Glomerular visceral epithelial cell (primary cell): ENCODE results near the gene PIAS1.
A peak's percentile ranks its signal among the peaks of the same experiment; 100 is the strongest.

Source experiments
- DNase-seq: peaks from one replicate; pipeline ENCODE4 v3.0.0-alpha.2; 2016; ENCODE audit errors: extremely low spot score

The PIAS1 gene

GRCh38 chr15:68062946-68063465, 8.9 kb downstream of the PIAS1 start:
- no peak for DNase-seq

- no peak for DNase-seq
Observed at GRCh38 chr15:68063606-68064005, 9.5 kb downstream of the PIAS1 start.

GRCh38 chr15:68073576-68074288, 19.6 kb downstream of the PIAS1 start:
- no peak for DNase-seq

GRCh38 chr15:68075764-68076385, 21.8 kb downstream of the PIAS1 start:
- no peak for DNase-seq

- no peak for DNase-seq
Observed at GRCh38 chr15:68078365-68078764, 24.2 kb downstream of the PIAS1 start.

GRCh38 chr15:68080334-68080733, 26.2 kb downstream of the PIAS1 start:
- no peak for DNase-seq

GRCh38 chr15:68080783-68081182, 26.7 kb downstream of the PIAS1 start:
- DNase-seq, result no peak

- DNase-seq, result no peak
Observed at GRCh38 chr15:68081869-68082505, 27.9 kb downstream of the PIAS1 start.

- DNase-seq, result no peak
Observed at GRCh38 chr15:68082735-68083134, 28.6 kb downstream of the PIAS1 start.

- no peak for DNase-seq
Observed at GRCh38 chr15:68083463-68083862, 29.3 kb downstream of the PIAS1 start.

- no peak for DNase-seq
Observed at GRCh38 chr15:68085052-68085451, 30.9 kb downstream of the PIAS1 start.

GRCh38 chr15:68091743-68092142, 37.6 kb downstream of the PIAS1 start:
- DNase-seq, result no peak

GRCh38 chr15:68096099-68096498, 42.0 kb downstream of the PIAS1 start:
- DNase-seq, result no peak

GRCh38 chr15:68097029-68097428, 42.9 kb downstream of the PIAS1 start:
- DNase-seq, result no peak

GRCh38 chr15:68098465-68098864, 44.4 kb downstream of the PIAS1 start:
- no peak for DNase-seq

- no peak for DNase-seq
Observed at GRCh38 chr15:68100194-68100593, 46.1 kb downstream of the PIAS1 start.

GRCh38 chr15:68103603-68104002, 49.5 kb downstream of the PIAS1 start:
- DNase-seq, result no peak

- peak; percentile 12 for DNase-seq
Observed at GRCh38 chr15:68106656-68107055, 52.5 kb downstream of the PIAS1 start.

GRCh38 chr15:68107142-68107541, 53.0 kb downstream of the PIAS1 start:
- DNase-seq, result no peak

- no peak for DNase-seq
Observed at GRCh38 chr15:68112706-68113105, 58.6 kb downstream of the PIAS1 start.

GRCh38 chr15:68113273-68113672, 59.2 kb downstream of the PIAS1 start:
- no peak for DNase-seq

- no peak for DNase-seq
Observed at GRCh38 chr15:68113751-68114150, 59.6 kb downstream of the PIAS1 start.

GRCh38 chr15:68114356-68114755, 60.2 kb downstream of the PIAS1 start:
- DNase-seq, result peak; percentile 5
